Left lung (tissue), 10 donors: ENCODE data around the gene SALL3. TPM values are rescaled to one million over a fixed set of nuclear protein-coding genes. Genes with fewer than 3 reads are reported as not detected.

Experiments
- ATAC-seq: fragments of 200-7000 bp; cut with Tn5 transposase; one replicate; pipeline ENCODE4 v1.9.1; 2020; ENCODE audit warnings: moderate library complexity
- DNase-seq, 4 donors: peaks; one replicate each; pipeline ENCODE4 v3.0.0-alpha.2; 2013 to 2020
- H3K27ac ChIP-seq, 2 donors: fragments of 200-600 bp; sonication (generic) in 1 of 2; one replicate each; pipeline versions ENCODE4 v1.5.0 to v1.8.0; 2020 to 2021
- H3K27me3 ChIP-seq, 2 donors: fragments of 200-600 bp; sonication (generic) in 1 of 2; one replicate each; pipeline versions ENCODE4 v1.5.0 to v1.8.0; 2020 to 2021
- H3K36me3 ChIP-seq, 2 donors: fragments of 200-600 bp; sonication (generic) in 1 of 2; one replicate each; pipeline versions ENCODE4 v1.5.0 to v1.8.0; 2020 to 2021
- H3K4me1 ChIP-seq, 2 donors: fragments of 200-600 bp; one replicate each; pipeline ENCODE4 v1.8.0; 2021
- H3K4me3 ChIP-seq, 2 donors: fragments of 200-600 bp; sonication (generic) in 1 of 2; one replicate each; pipeline versions ENCODE4 v1.5.0 to v1.8.0; 2020 to 2021; ENCODE audit warnings: mild to moderate bottlenecking in 1 of 2
- H3K9me3 ChIP-seq, 2 donors: fragments of 200-600 bp; sonication (generic) in 1 of 2; one replicate each; pipeline versions ENCODE4 v1.5.0 to v1.8.0; 2020 to 2021
- CTCF ChIP-seq, 2 donors: fragments of 200-600 bp; sonication (generic) in 1 of 2; IDR thresholded peaks; one replicate each; pipeline versions ENCODE4 v1.5.0 to v1.8.0; 2021; ENCODE audit warnings: antibody characterized with exemption in 2 of 2
- intact Hi-C, 2 donors: fragments of 100-400 bp; cut with DNase I; formaldehyde crosslinking; loops; one replicate each; pipeline versions ENCODE4 v1.11.2 to v1.14.2; 2022
- polyA plus RNA-seq, 6 donors: library from polyadenylated mRNA; unstranded; fragments of 120-200 nt; gene quantifications; one replicate each; pipeline ENCODE4 v1.2.1, GENCODE V29; 2013; ENCODE audit not compliant: insufficient read length in 6 of 6
- total RNA-seq, 2 donors: library from RNA; stranded (reverse); fragmentation: NEBNext Ultra II Directional; extraction: Animal tissue kit (Norgen Biotek cat#: 25700); gene quantifications; one replicate each; pipeline ENCODE4 v1.2.1, GENCODE V29; 2021
- donor health status: DM: no; HTN: yes; CAD: no.
- donor health status: DM: no; HTN: no; CAD: no.

The SALL3 gene
- total and polyA plus RNA-seq, 8 donors: 0.06 to 0.11 (median 0.08) TPM; not detected in 3

- ATAC-seq (no peak), DNase-seq (no peak)
- Histone ChIP-seq H3K27me3 (peaks cover 0 to 31% of the 10 kb centered on the region in 2 donors), H3K4me1 (no peaks in the 10 kb centered on the region), H3K27ac (no peak overlapping the region), H3K36me3 (no peaks in the 10 kb centered on the region), H3K9me3 (peaks cover 0 to 11% of the 10 kb centered on the region in 2 donors), H3K4me3 (no peak overlapping the region)
- intact Hi-C loops: no loop called here
- TF ChIP-seq CTCF (IDR thresholded peaks at IDR 0.05): no peak
Measured at GRCh38 chr18:78950386-78950785, 29.2 kb upstream of the SALL3 start.

- Histone ChIP-seq H3K4me1 (no peaks in the 10 kb centered on the region), H3K4me3 (no peak overlapping the region), H3K36me3 (no peaks in the 10 kb centered on the region), H3K9me3 (peaks cover 0 to 11% of the 10 kb centered on the region in 2 donors), H3K27me3 (peaks cover 0 to 4% of the 10 kb centered on the region in 2 donors), H3K27ac (no peak overlapping the region)
- intact Hi-C loops: no loop called here
- ATAC-seq (no peak), DNase-seq (no peak)
- no peak for TF ChIP-seq CTCF (IDR thresholded peaks at IDR 0.05)
Measured at GRCh38 chr18:78953566-78953965, 26.1 kb upstream of the SALL3 start.

- Histone ChIP-seq H3K4me3 (no peak overlapping the region), H3K36me3 (no peaks in the 10 kb centered on the region), H3K27ac (no peak overlapping the region), H3K4me1 (no peaks in the 10 kb centered on the region), H3K9me3 (peaks cover 0 to 11% of the 10 kb centered on the region in 2 donors), H3K27me3 (no peaks in the 10 kb centered on the region)
- TF ChIP-seq CTCF (IDR thresholded peaks at IDR 0.05): no peak
- ATAC-seq (no peak), DNase-seq (no peak)
- intact Hi-C loops: no loop called here
Measured at GRCh38 chr18:78955051-78955450, 24.6 kb upstream of the SALL3 start.

- Histone ChIP-seq H3K4me3 (no peak overlapping the region), H3K9me3 (no peaks in the 10 kb centered on the region), H3K27ac (no peak overlapping the region), H3K36me3 (no peaks in the 10 kb centered on the region), H3K4me1 (no peaks in the 10 kb centered on the region), H3K27me3 (no peaks in the 10 kb centered on the region)
- DNase-seq: no peak
- intact Hi-C loops: no loop called here
- no peak for ATAC-seq
- no peak for TF ChIP-seq CTCF (IDR thresholded peaks at IDR 0.05)
Measured at GRCh38 chr18:78957140-78957539, 22.5 kb upstream of the SALL3 start.

GRCh38 chr18:78960709-78961108 is 18.9 kb upstream of the SALL3 start:
- Histone ChIP-seq H3K4me3 (no peak overlapping the region), H3K27me3 (no peaks in the 10 kb centered on the region), H3K9me3 (peaks cover 0 to 3% of the 10 kb centered on the region in 2 donors), H3K27ac (no peak overlapping the region), H3K36me3 (no peaks in the 10 kb centered on the region), H3K4me1 (no peaks in the 10 kb centered on the region)
- no peak for TF ChIP-seq CTCF (IDR thresholded peaks at IDR 0.05)
- no peak for ATAC-seq
- intact Hi-C loops: no loop called here
- DNase-seq: no peak
